Uterus (tissue), 4 donors: Measurements from ENCODE around the gene MRGPRD. TPM values are rescaled to one million over a fixed set of nuclear protein-coding genes. Genes with fewer than 3 reads are reported as not detected.

Experiments
- DNase-seq, 2 donors: peaks; one replicate each; pipeline ENCODE4 v3.0.0-alpha.2; 2019 to 2020
- H3K27ac ChIP-seq, 2 donors: fragments of 200-600 bp; sonication (generic); 1 replicate in 1 of 2; 2 replicates in 1 of 2; pipeline ENCODE4 v1.5.1; 2016 to 2018
- H3K27me3 ChIP-seq, 2 donors: fragments of 200-600 bp; sonication (generic); one replicate each; pipeline ENCODE4 v1.5.1; 2018 to 2019; ENCODE audit warnings: control low read depth in 1 of 2
- H3K36me3 ChIP-seq, 2 donors: fragments of 200-600 bp; sonication (generic); one replicate each; pipeline ENCODE4 v1.5.1; 2019; ENCODE audit warnings: control low read depth in 1 of 2
- H3K4me1 ChIP-seq, 2 donors: fragments of 200-600 bp; sonication (generic); one replicate each; pipeline ENCODE4 v1.5.1; 2018 to 2019; ENCODE audit warnings: control low read depth in 1 of 2
- H3K4me3 ChIP-seq, 2 donors: fragments of 200-600 bp; sonication (generic); 1 replicate in 1 of 2; 2 replicates in 1 of 2; pipeline ENCODE4 v1.5.1; 2018 to 2019; ENCODE audit warnings: mild to moderate bottlenecking in 1 of 2
- H3K9me3 ChIP-seq, 2 donors: fragments of 200-600 bp; sonication (generic); one replicate each; pipeline ENCODE4 v1.5.1; 2019; ENCODE audit warnings: control low read depth in 1 of 2
- POLR2A ChIP-seq, 2 donors: fragments of 450-650 bp; IDR thresholded peaks; one replicate each; pipeline ENCODE4 v1.6.1; 2016; ENCODE audit warnings: antibody characterized with exemption in 2 of 2, mild to moderate bottlenecking in 1 of 2, moderate library complexity in 1 of 2
- intact Hi-C: fragments of 100-400 bp; cut with DNase I; formaldehyde crosslinking; loops from one replicate; pipeline ENCODE4 v1.15.1; 2023; ENCODE audit warnings: low total_unique reads
- total RNA-seq, 4 donors: library from RNA; depleted of rRNA in 3 of 4; stranded (reverse); fragments of >200 nt in 3 of 4; gene quantifications; one replicate each; pipeline versions ENCODE4 v1.1.0 to v1.2.4, GENCODE V29; 2014 to 2023
- TF ChIP-seq, protein P1 (sequence below), 4 experiments: fragments of 200-600 bp in 2 of 4; fragments of 450-650 bp in 2 of 4; sonication (generic) in 2 of 4; IDR thresholded peaks; one replicate each; pipeline ENCODE4 v1.5.1; 2016 to 2019; ENCODE audit warnings: antibody characterized with exemption in 4 of 4, mild to moderate bottlenecking in 2 of 4, moderate library complexity in 1 of 4
- donor health status: DM: yes; HTN: yes; CAD: no.

Gene MRGPRD
- total RNA-seq, 4 donors from 2014 or later, result 0.41 TPM; not detected in 3

DNA sequence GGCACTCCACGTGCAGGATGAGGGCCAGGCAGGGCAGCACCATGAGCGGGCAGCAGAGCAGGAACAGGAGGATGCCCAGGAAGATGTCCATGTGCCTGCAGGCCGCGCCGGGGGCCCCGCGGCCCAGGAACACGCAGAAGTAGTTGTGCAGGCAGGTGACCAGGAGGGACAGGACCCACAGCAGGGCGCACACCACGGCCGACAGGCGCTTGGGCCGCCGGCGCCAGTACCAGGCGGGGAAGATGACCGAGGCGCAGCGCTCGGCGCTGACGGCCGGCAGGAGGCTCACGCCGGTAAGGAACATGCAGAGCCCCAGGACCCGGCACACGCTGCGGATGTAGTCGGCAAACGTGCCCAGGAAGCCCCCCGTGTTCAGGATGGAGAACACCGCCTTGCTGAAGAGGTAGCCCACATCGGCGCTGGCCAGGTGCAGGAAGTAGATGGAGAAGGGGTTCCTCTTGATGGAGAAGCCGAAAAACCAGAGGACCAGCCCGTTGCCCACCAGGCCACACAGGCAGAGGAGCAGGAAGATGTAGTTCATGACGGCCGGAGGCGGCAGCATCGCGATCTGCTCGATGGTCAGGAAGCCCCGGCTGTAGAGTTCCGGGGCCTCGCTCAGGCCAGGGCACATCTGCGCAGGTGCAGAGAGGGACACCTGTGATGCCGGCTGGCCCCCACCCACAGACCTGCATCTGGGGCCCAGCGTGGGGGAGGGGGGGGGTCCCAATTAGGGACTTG lies 25.0 kb upstream of the MRGPRD start:
- Histone ChIP-seq H3K9me3 (no peaks in the 10 kb centered on the region), H3K36me3 (no peaks in the 10 kb centered on the region), H3K27me3 (no peaks in the 10 kb centered on the region), H3K27ac (peak overlapping the region; percentile 84 to 99), H3K4me1 (peaks cover 5 to 38% of the 10 kb centered on the region in 2 donors), H3K4me3 (no peak overlapping the region)
- no peak for TF ChIP-seq POLR2A (IDR thresholded peaks at IDR 0.05)
- TF ChIP-seq, protein P1, sequence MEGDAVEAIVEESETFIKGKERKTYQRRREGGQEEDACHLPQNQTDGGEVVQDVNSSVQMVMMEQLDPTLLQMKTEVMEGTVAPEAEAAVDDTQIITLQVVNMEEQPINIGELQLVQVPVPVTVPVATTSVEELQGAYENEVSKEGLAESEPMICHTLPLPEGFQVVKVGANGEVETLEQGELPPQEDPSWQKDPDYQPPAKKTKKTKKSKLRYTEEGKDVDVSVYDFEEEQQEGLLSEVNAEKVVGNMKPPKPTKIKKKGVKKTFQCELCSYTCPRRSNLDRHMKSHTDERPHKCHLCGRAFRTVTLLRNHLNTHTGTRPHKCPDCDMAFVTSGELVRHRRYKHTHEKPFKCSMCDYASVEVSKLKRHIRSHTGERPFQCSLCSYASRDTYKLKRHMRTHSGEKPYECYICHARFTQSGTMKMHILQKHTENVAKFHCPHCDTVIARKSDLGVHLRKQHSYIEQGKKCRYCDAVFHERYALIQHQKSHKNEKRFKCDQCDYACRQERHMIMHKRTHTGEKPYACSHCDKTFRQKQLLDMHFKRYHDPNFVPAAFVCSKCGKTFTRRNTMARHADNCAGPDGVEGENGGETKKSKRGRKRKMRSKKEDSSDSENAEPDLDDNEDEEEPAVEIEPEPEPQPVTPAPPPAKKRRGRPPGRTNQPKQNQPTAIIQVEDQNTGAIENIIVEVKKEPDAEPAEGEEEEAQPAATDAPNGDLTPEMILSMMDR (IDR thresholded peaks at IDR 0.05), result no peak
- peak in 1 of 2 donors; percentile 23 for DNase-seq
- intact Hi-C loops, result no loop called here

DNA sequence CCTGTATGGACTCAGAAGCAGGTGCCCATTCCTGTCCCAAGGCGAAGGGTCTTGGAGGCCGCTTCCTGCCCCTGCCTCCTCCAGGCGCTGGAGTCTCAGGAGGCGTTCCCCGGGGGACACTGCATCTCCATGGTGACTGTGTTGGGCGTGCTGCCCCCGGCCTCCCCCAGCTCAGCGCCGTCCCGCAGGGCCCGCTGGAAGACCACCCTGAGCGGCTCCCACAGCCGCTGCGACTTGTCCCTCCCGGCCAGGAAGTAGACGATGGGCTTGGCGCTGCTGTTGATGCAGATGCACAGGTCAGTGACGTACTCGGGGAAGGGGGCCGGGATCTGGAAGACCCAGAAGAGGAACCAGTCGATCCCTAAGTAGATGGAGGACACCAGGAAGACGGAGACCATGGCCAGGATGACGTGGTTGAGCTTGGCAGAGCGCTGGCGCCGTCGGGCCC lies 24.4 kb upstream of the MRGPRD start:
- peak in 1 of 2 donors; percentile 22 for DNase-seq
- peaks cover 5 to 38% of the 10 kb centered on the region in 2 donors for H3K4me1 ChIP-seq

DNA sequence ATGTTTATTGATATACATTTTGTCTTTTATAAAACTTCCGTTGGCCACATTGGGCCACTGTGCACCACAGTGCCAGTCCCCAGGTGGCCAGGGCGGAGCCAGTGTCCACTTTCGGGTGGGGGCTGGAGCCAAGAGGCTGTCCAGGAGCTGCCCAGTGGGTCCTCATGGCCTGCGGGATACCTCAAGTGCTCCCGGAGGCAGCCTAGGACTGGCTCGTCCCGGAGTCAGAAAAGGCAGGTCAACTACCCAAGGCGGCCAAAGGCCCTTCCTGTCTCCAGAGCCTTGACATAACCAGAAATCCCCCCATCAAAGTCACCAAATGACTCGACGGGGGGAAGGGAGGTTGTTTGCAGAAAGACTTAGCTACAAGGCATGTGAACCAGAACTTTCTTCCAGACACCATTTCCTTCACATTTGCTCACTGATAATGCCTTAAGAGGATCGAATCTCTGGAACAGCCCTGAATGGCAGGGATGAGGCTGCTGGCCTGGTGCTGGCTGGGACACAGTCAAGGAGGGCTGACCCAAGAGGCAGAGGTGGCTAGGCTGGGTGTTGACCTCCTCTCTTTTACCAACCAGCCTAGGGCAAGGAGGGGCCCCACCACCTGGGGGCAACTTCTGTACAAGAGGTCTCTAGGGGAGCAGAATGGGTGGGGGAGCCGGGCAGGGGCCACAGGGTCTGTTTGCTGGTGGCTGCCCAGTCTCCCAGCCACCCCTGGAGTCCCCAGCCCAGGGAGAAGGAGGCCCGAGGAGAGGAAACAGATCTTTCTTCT lies 23.8 kb upstream of the MRGPRD start:
- Histone ChIP-seq H3K9me3 (no peaks in the 10 kb centered on the region), H3K27ac (peak overlapping the region; percentile 84 to 99), H3K4me3 (no peak overlapping the region), H3K36me3 (no peaks in the 10 kb centered on the region), H3K27me3 (no peaks in the 10 kb centered on the region), H3K4me1 (peaks cover 10 to 38% of the 10 kb centered on the region in 2 donors)
- intact Hi-C loops, result no loop called here
- peak in 1 of 2 donors; percentile 16 for DNase-seq
- TF ChIP-seq POLR2A (IDR thresholded peaks at IDR 0.05), result no peak
- TF ChIP-seq, protein P1 (IDR thresholded peaks at IDR 0.05), result no peak

More for the DNA sequence above, 24.4 kb upstream of the MRGPRD start:
- Histone ChIP-seq H3K9me3 (no peaks in the 10 kb centered on the region), H3K27me3 (no peaks in the 10 kb centered on the region), H3K4me3 (no peak overlapping the region), H3K27ac (peak overlapping the region; percentile 84 to 99), H3K36me3 (no peaks in the 10 kb centered on the region)
- TF ChIP-seq, protein P1 (IDR thresholded peaks at IDR 0.05), result no peak
- TF ChIP-seq POLR2A (IDR thresholded peaks at IDR 0.05), result no peak
- intact Hi-C loops, result no loop called here

DNA sequence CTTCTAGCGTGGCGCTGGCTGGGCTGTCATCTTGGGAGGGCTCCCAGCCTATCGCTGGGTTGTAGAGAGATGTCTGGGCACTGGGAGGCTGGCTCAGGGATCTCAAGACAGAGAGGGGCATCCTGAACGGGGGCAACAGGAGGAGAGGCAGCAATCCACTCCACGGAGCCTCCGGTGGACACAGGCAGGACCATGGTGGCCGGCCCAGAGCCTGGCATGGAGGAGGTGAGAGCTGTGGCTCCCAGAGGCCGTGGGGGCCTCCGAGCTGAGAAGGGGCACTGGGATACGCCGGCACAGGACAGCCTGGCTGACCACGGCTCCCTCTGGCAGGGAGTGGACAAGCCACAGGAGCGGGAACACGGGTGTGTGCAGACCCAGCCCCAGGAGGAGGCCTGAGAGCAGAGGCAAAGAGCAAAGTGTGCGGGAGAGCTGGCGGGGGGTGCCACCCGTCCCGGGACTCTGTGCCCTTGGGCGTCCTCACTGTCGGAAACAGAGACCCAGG lies 23.1 kb upstream of the MRGPRD start:
- Histone ChIP-seq H3K4me1 (peaks cover 16 to 38% of the 10 kb centered on the region in 2 donors), H3K36me3 (no peaks in the 10 kb centered on the region)

More for the DNA sequence above, 23.1 kb upstream of the MRGPRD start:
- DNase-seq, result peak in 1 of 2 donors; percentile 22
- intact Hi-C loops, result no loop called here
- Histone ChIP-seq H3K27me3 (no peaks in the 10 kb centered on the region), H3K4me3 (no peak overlapping the region), H3K9me3 (no peaks in the 10 kb centered on the region), H3K27ac (peak overlapping the region; percentile 84 to 99)
- TF ChIP-seq, protein P1 (IDR thresholded peaks at IDR 0.05), result no peak
- TF ChIP-seq POLR2A (IDR thresholded peaks at IDR 0.05), result no peak
